ENCODE results near the gene NXPE3. TPM values are rescaled to one million over a fixed set of nuclear protein-coding genes. Genes with fewer than 3 reads are reported as not detected.

NXPE3 gene
- total RNA-seq, 1 experiment from 2014 or later, result 15.9 TPM

DNA sequence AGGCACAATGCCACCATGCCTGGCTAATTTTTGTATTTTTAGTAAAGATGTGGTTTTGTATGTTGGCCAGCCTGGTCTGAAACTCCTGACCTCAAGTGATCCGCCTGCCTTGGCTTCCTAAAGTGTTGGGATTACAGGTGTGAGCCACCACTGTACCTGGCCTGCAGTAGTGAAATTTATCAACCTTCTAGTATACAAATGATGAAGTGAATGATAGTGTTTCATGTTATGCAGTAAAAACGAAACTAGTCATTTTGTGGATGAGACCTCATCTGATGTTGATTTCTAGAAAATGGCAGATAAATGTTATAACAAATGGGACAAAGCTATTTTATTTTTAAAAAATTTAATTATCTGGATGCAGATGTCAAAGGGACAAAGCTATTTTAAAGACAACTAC, 32.9 kb downstream of the NXPE3 start:
- Histone ChIP-seq H2BK5ac (ENCODE audit: insufficient read length, low read length) (no peak overlapping the region), H4K5ac (ENCODE audit: insufficient read length, low read depth, low read length) (no peak overlapping the region), H2BK20ac (ENCODE audit: low read depth, low read length, poor library complexity, severe bottlenecking) (no peak overlapping the region), H3K79me2 (ENCODE audit: insufficient read depth, low read length) (no peaks in the 10 kb centered on the region), H2AK5ac (ENCODE audit: insufficient read length, low read length) (no peak overlapping the region), H3K14ac (ENCODE audit: insufficient read depth, low read length) (no peak overlapping the region), H4K8ac (replicated peaks; ENCODE audit: insufficient read length, low read depth, low read length) (no peak overlapping the region), H3K9me3 (ENCODE audit: control insufficient read depth, low read depth, low read length) (no peaks in the 10 kb centered on the region), H3K4me1 (ENCODE audit: insufficient read depth, low read length) (no peaks in the 10 kb centered on the region), H3K27ac (ENCODE audit: insufficient read length, low read depth, low read length) (no peak overlapping the region), H3K56ac (ENCODE audit: insufficient read length, low read depth, low read length) (no peak overlapping the region), H2BK120ac (ENCODE audit: low read depth, low read length, poor library complexity, severe bottlenecking) (no peak overlapping the region), H3K9ac (ENCODE audit: extremely low read depth, insufficient read length, low read length) (no peak overlapping the region), H2BK15ac (ENCODE audit: low read depth, low read length) (no peak overlapping the region), H3K79me1 (ENCODE audit: insufficient read depth, low read depth, low read length, poor library complexity, severe bottlenecking) (no peaks in the 10 kb centered on the region), H4K91ac (ENCODE audit: insufficient read length, low read depth, low read length) (no peak overlapping the region), H2AFZ (ENCODE audit: low read length) (no peak overlapping the region), H3K4me2 (ENCODE audit: insufficient read depth, insufficient read length, low read length) (no peak overlapping the region), H3K4ac (ENCODE audit: low read depth, low read length) (no peak overlapping the region), H3K18ac (ENCODE audit: insufficient read length, low read depth, low read length) (no peak overlapping the region), H3K23me2 (ENCODE audit: insufficient read length, low read depth, low read length, poor library complexity, severe bottlenecking) (no peaks in the 10 kb centered on the region), H3K27me3 (ENCODE audit: insufficient read depth, low read length) (no peaks in the 10 kb centered on the region), H3T11ph (ENCODE audit: low read length) (no peak overlapping the region), H3K23ac (ENCODE audit: insufficient read length, low read depth, low read length) (no peak overlapping the region), H4K20me1 (ENCODE audit: control insufficient read depth, insufficient read depth, insufficient read length) (no peaks in the 10 kb centered on the region), H2BK12ac (ENCODE audit: insufficient read length, low read depth, low read length) (no peak overlapping the region)
- Mint-ChIP-seq H3K27me3 (ENCODE audit: low read depth) (no peaks in the 10 kb centered on the region), H3K4me1 (peaks cover 7 to 10% of the 10 kb centered on the region in 2 experiments), H3K36me3 (ENCODE audit: insufficient read depth in 1 of 3, low read depth in 3 of 3) (peaks cover 0 to 5% (median 0%) of the 10 kb centered on the region in 3 experiments; a peak in 2 of 7 replicates), H3K27ac (no peak overlapping the region; a peak in 1 of 7 replicates), H3K9me3 (no peaks in the 10 kb centered on the region), H3K4me3 (no peak overlapping the region)
- DNase-seq, result no peak
- WGBS (ENCODE audit: extremely low coverage, insufficient read length, low lambda C conversion rate), result no CpG with 5 or more reads among the region's 2 CpGs
- TF ChIP-seq, protein P1, sequence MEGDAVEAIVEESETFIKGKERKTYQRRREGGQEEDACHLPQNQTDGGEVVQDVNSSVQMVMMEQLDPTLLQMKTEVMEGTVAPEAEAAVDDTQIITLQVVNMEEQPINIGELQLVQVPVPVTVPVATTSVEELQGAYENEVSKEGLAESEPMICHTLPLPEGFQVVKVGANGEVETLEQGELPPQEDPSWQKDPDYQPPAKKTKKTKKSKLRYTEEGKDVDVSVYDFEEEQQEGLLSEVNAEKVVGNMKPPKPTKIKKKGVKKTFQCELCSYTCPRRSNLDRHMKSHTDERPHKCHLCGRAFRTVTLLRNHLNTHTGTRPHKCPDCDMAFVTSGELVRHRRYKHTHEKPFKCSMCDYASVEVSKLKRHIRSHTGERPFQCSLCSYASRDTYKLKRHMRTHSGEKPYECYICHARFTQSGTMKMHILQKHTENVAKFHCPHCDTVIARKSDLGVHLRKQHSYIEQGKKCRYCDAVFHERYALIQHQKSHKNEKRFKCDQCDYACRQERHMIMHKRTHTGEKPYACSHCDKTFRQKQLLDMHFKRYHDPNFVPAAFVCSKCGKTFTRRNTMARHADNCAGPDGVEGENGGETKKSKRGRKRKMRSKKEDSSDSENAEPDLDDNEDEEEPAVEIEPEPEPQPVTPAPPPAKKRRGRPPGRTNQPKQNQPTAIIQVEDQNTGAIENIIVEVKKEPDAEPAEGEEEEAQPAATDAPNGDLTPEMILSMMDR (conservative IDR thresholded peaks at IDR 0.05), result no peak
